Measurements from ENCODE around the gene OSBPL5. TPM values are rescaled to one million over a fixed set of nuclear protein-coding genes. Genes with fewer than 3 reads are reported as not detected.

Gene OSBPL5
- total and polyA plus RNA-seq, 2 donors (not counting 1 experiment from before 2014, with no cell fraction given): 12.4 to 49.0 TPM

- Histone ChIP-seq H3K9ac (ENCODE audit: insufficient read depth, low read length) (no peak overlapping the region), H4K20me1 (ENCODE audit: control insufficient read depth, extremely low read depth, insufficient read depth, low read length) (no peaks in the 10 kb centered on the region), H3K9me3 (ENCODE audit: control insufficient read depth, insufficient read depth, low read depth, low read length) (no peaks in the 10 kb centered on the region), H3K27me3 (ENCODE audit: control insufficient read depth, insufficient read depth, low read length) (no peaks in the 10 kb centered on the region), H3K79me2 (ENCODE audit: control insufficient read depth, insufficient read depth, low read length) (peaks cover 4% of the 10 kb centered on the region), H3K36me3 (ENCODE audit: control insufficient read depth, insufficient read depth, low read length) (no peaks in the 10 kb centered on the region), H3K4me3 (replicated peaks in 1 of 4; ENCODE audit: control extremely low read depth in 1 of 4, insufficient read depth in 1 of 4, low read depth in 3 of 4, low read length in 4 of 4) (no peak overlapping the region), H3K27ac (ENCODE audit: insufficient read depth, low read length) (no peak overlapping the region), H2AFZ (ENCODE audit: low read length) (no peak overlapping the region), H3K4me1 (ENCODE audit: control insufficient read depth, extremely low read depth, insufficient read depth, low read length) (peaks cover 4% of the 10 kb centered on the region), H3K4me2 (ENCODE audit: extremely low read depth, insufficient read depth, low read length) (no peak overlapping the region)
- TF ChIP-seq CTCF (conservative IDR thresholded peaks at IDR 0.05 in 1 of 2, IDR thresholded peaks at IDR 0.05 in 1 of 2; ENCODE audit: low read depth in 1 of 2, low read length in 2 of 2) (no peak), EZH2 (IDR thresholded peaks at IDR 0.05; ENCODE audit: low read length, missing control alignments) (no peak)
- no peak for DNase-seq (ENCODE audit: low read depth in 2 of 2)
These were observed 32.3 kb downstream of the OSBPL5 start for GRCh38 chr11:3132831-3133260.

GRCh38 chr11:3132271-3132781 is 32.8 kb downstream of the OSBPL5 start:
- no peaks in the 10 kb centered on the region for H3K27me3 ChIP-seq (ENCODE audit: control insufficient read depth, insufficient read depth, low read length)
- H3K27ac ChIP-seq (ENCODE audit: insufficient read depth, low read length): no peak overlapping the region
- H3K36me3 ChIP-seq (ENCODE audit: control insufficient read depth, insufficient read depth, low read length): no peaks in the 10 kb centered on the region
- no peaks in the 10 kb centered on the region for H4K20me1 ChIP-seq (ENCODE audit: control insufficient read depth, extremely low read depth, insufficient read depth, low read length)
- H3K9ac ChIP-seq (ENCODE audit: insufficient read depth, low read length): no peak overlapping the region
- peaks cover 4% of the 10 kb centered on the region for H3K79me2 ChIP-seq (ENCODE audit: control insufficient read depth, insufficient read depth, low read length)
- no peak overlapping the region for H2AFZ ChIP-seq (ENCODE audit: low read length)
- no peak overlapping the region for H3K4me2 ChIP-seq (ENCODE audit: extremely low read depth, insufficient read depth, low read length)
- DNase-seq (ENCODE audit: low read depth in 2 of 2): no peak
- no peaks in the 10 kb centered on the region for H3K9me3 ChIP-seq (ENCODE audit: control insufficient read depth, insufficient read depth, low read depth, low read length)
- no peaks in the 10 kb centered on the region for H3K4me1 ChIP-seq (ENCODE audit: control insufficient read depth, extremely low read depth, insufficient read depth, low read length)
- TF ChIP-seq EZH2 (IDR thresholded peaks at IDR 0.05; ENCODE audit: low read length, missing control alignments): no peak
- no peak for TF ChIP-seq CTCF (conservative IDR thresholded peaks at IDR 0.05 in 1 of 2, IDR thresholded peaks at IDR 0.05 in 1 of 2; ENCODE audit: low read depth in 1 of 2, low read length in 2 of 2)
- H3K4me3 ChIP-seq (replicated peaks in 1 of 4; ENCODE audit: control extremely low read depth in 1 of 4, insufficient read depth in 1 of 4, low read depth in 3 of 4, low read length in 4 of 4): no peak overlapping the region

GRCh38 chr11:3131330-3131941 is 33.7 kb downstream of the OSBPL5 start:
- Histone ChIP-seq H3K9ac (ENCODE audit: insufficient read depth, low read length) (no peak overlapping the region), H2AFZ (ENCODE audit: low read length) (no peak overlapping the region), H3K36me3 (ENCODE audit: control insufficient read depth, insufficient read depth, low read length) (peaks cover 5% of the 10 kb centered on the region), H3K79me2 (ENCODE audit: control insufficient read depth, insufficient read depth, low read length) (no peaks in the 10 kb centered on the region), H3K4me3 (replicated peaks in 1 of 4; ENCODE audit: control extremely low read depth in 1 of 4, insufficient read depth in 1 of 4, low read depth in 3 of 4, low read length in 4 of 4) (no peak overlapping the region), H3K27me3 (ENCODE audit: control insufficient read depth, insufficient read depth, low read length) (no peaks in the 10 kb centered on the region), H3K27ac (ENCODE audit: insufficient read depth, low read length) (no peak overlapping the region), H3K9me3 (ENCODE audit: control insufficient read depth, insufficient read depth, low read depth, low read length) (no peaks in the 10 kb centered on the region), H3K4me1 (ENCODE audit: control insufficient read depth, extremely low read depth, insufficient read depth, low read length) (no peaks in the 10 kb centered on the region), H3K4me2 (ENCODE audit: extremely low read depth, insufficient read depth, low read length) (no peak overlapping the region), H4K20me1 (ENCODE audit: control insufficient read depth, extremely low read depth, insufficient read depth, low read length) (no peaks in the 10 kb centered on the region)
- DNase-seq (ENCODE audit: low read depth in 2 of 2): no peak
- TF ChIP-seq CTCF (conservative IDR thresholded peaks at IDR 0.05 in 1 of 2, IDR thresholded peaks at IDR 0.05 in 1 of 2; ENCODE audit: low read depth in 1 of 2, low read length in 2 of 2) (no peak), EZH2 (IDR thresholded peaks at IDR 0.05; ENCODE audit: low read length, missing control alignments) (no peak)
